NCI-H1092 treated with DMSO at 0.1 percent for 48 hours (cell line): Measurements from ENCODE around the gene SASH1.
A peak's percentile ranks its signal among the peaks of the same experiment; 100 is the strongest.

Source experiments
- DNase-seq: peaks from one replicate; lab custom pipeline; 2025; lab: John Stamatoyannopoulos, UW

The SASH1 gene

GRCh38 chr6:148432462-148433195, 90.0 kb downstream of the SASH1 start:
- peak; percentile 74 for DNase-seq

GRCh38 chr6:148435386-148435785, 92.7 kb downstream of the SASH1 start:
- DNase-seq = no peak

GRCh38 chr6:148436466-148436865, 93.8 kb downstream of the SASH1 start:
- no peak for DNase-seq

GRCh38 chr6:148438632-148439031, 96.0 kb downstream of the SASH1 start:
- DNase-seq = no peak

- no peak for DNase-seq
These were observed 97.4 kb downstream of the SASH1 start for GRCh38 chr6:148440016-148440415.

GRCh38 chr6:148440877-148441453, 98.3 kb downstream of the SASH1 start:
- peak; percentile 40 for DNase-seq

- DNase-seq = no peak
These were observed 98.8 kb downstream of the SASH1 start for GRCh38 chr6:148441454-148441911.

GRCh38 chr6:148443798-148444560, 101.3 kb downstream of the SASH1 start:
- no peak for DNase-seq

- DNase-seq = no peak
These were observed 102.5 kb downstream of the SASH1 start for GRCh38 chr6:148445116-148445515.

- no peak for DNase-seq
These were observed 103.0 kb downstream of the SASH1 start for GRCh38 chr6:148445620-148446019.

- DNase-seq = no peak
These were observed 104.0 kb downstream of the SASH1 start for GRCh38 chr6:148446681-148447080.

- no peak for DNase-seq
These were observed 105.0 kb downstream of the SASH1 start for GRCh38 chr6:148447521-148448230.

GRCh38 chr6:148448369-148449012, 105.9 kb downstream of the SASH1 start:
- no peak for DNase-seq

GRCh38 chr6:148450866-148451265, 108.2 kb downstream of the SASH1 start:
- DNase-seq = no peak

GRCh38 chr6:148451690-148452089, 109.1 kb downstream of the SASH1 start:
- no peak for DNase-seq

- DNase-seq = no peak
These were observed 110.2 kb downstream of the SASH1 start for GRCh38 chr6:148452876-148453275.

GRCh38 chr6:148453906-148454305, 111.3 kb downstream of the SASH1 start:
- DNase-seq = no peak

- no peak for DNase-seq
These were observed 112.6 kb downstream of the SASH1 start for GRCh38 chr6:148455225-148455624.

GRCh38 chr6:148455674-148456558, 113.3 kb downstream of the SASH1 start:
- no peak for DNase-seq

- DNase-seq = no peak
These were observed 114.7 kb downstream of the SASH1 start for GRCh38 chr6:148457137-148457842.
